Prostate gland (tissue), 2 donors: Measurements from ENCODE around the gene PPP2R5D. TPM values are rescaled to one million over a fixed set of nuclear protein-coding genes. Genes with fewer than 3 reads are reported as not detected.
A peak's percentile ranks its signal among the peaks of the same experiment; 100 is the strongest.

ENCODE experiments used
- DNase-seq: peaks from one replicate; pipeline ENCODE4 v3.0.0-alpha.2; 2019; ENCODE audit warnings: low spot score
- H3K27ac ChIP-seq, 2 donors: fragments of 200-600 bp; sonication (generic); 2 replicates each; pipeline ENCODE4 v1.5.1; 2017 to 2019
- H3K27me3 ChIP-seq: fragments of 200-600 bp; sonication (generic); replicated peaks from 2 replicates; pipeline ENCODE4 v1.5.1; 2019; ENCODE audit not compliant: insufficient read depth
- H3K36me3 ChIP-seq, 2 donors: fragments of 200-600 bp; sonication (generic); 1 replicate in 1 of 2; 2 replicates in 1 of 2; pipeline versions ENCODE4 v1.5.1 to v1.8.1; 2017 to 2019
- H3K4me1 ChIP-seq: fragments of 200-600 bp; sonication (generic); replicated peaks from 2 replicates; pipeline ENCODE4 v1.5.1; 2019
- H3K4me3 ChIP-seq, 2 donors: fragments of 200-600 bp; sonication (generic); 2 replicates each; pipeline ENCODE4 v1.5.1; 2017 to 2019
- H3K9me3 ChIP-seq: fragments of 200-600 bp; sonication (generic); 2 replicates; pipeline ENCODE4 v1.5.1; 2017
- CTCF ChIP-seq, 4 experiments: fragments of 200-600 bp in 2 of 4; fragments of 450-650 bp in 2 of 4; sonication (generic) in 2 of 4; IDR thresholded peaks; 1 replicate in 3 of 4; 2 replicates in 1 of 4; pipeline ENCODE4 v1.5.1; 2016 to 2019; ENCODE audit warnings: antibody characterized with exemption in 4 of 4, mild to moderate bottlenecking in 2 of 4, moderate library complexity in 2 of 4
- POLR2A ChIP-seq: fragments of 450-650 bp; IDR thresholded peaks from one replicate; pipeline ENCODE4 v1.6.1; 2016; ENCODE audit warnings: antibody characterized with exemption, mild to moderate bottlenecking
- POLR2AphosphoS5 ChIP-seq: sonication (generic); formaldehyde crosslinking; IDR thresholded peaks from one replicate; pipeline ENCODE4 v1.6.1; 2017; ENCODE audit warnings: antibody characterized with exemption
- whole genome bisulfite sequencing: methylation state at CpG from one replicate; pipeline ENCODE4 v1.1.5; 2018; 5-methylcytosine and 5-hydroxymethylcytosine counted together
- intact Hi-C: fragments of 100-400 bp; cut with DNase I; formaldehyde crosslinking; loops from one replicate; pipeline ENCODE4 v1.14.2; 2022
- total RNA-seq, 2 donors: library from RNA; depleted of rRNA; stranded (reverse); fragments of >200 nt; gene quantifications; one replicate each; pipeline ENCODE4 v1.1.0, GENCODE V29; 2016

PPP2R5D gene
- total RNA-seq, 2 donors from 2014 or later: 55.1 to 95.9 TPM

GRCh38 chr6:43013097-43013842 lies 28.9 kb downstream of the PPP2R5D start:
- TF ChIP-seq POLR2AphosphoS5: no peak
- TF ChIP-seq POLR2A: no peak
- no peak for TF ChIP-seq CTCF (IDR thresholded peaks at IDR 0.05)
- Histone ChIP-seq H3K36me3 (peaks cover 6 to 15% of the 10 kb centered on the region in 2 donors), H3K4me3 (peak overlapping the region; percentile 69 to 79), H3K27ac (peak overlapping the region; percentile 82 to 84), H3K4me1 (peaks cover 8% of the 10 kb centered on the region), H3K9me3 (no peaks in the 10 kb centered on the region), H3K27me3 (no peaks in the 10 kb centered on the region)
- intact Hi-C loops: loop anchor here (5.0 to 10.0 kb wide), 3 partner anchors 52 to 159 kb away; partner anchors contain the start of gene SRF
- no peak for DNase-seq
- 2% methylated on average over 25 of the region's 25 CpGs for WGBS

- intact Hi-C loops: loop anchor here (5.0 to 10.0 kb wide), 3 partner anchors 51 to 158 kb away; partner anchors contain the start of gene SRF
- H3K27ac ChIP-seq: peak within 1 kb of the TSS; percentile 82 to 84
- peak within 1 kb of the TSS; percentile 69 to 79 for H3K4me3 ChIP-seq
- no peaks in the 10 kb centered on the region for H3K9me3 ChIP-seq
- no peaks in the 10 kb centered on the region for H3K27me3 ChIP-seq
- 1% methylated on average over 51 of the region's 51 CpGs for WGBS
- peaks cover 8 to 19% of the 10 kb centered on the region in 2 donors for H3K36me3 ChIP-seq
- peaks cover 8% of the 10 kb centered on the region for H3K4me1 ChIP-seq
- TF ChIP-seq CTCF (IDR thresholded peaks at IDR 0.05) (no peak), POLR2AphosphoS5 (peak; percentile 100), POLR2A (peak; percentile 58)
- peak; percentile 99 for DNase-seq
Observed at GRCh38 chr6:43013843-43014433, 29.6 kb downstream of the PPP2R5D start, which contains the start of the genes KLHDC3 and MEA1. Gene KLHDC3, plus strand, starts transcription at chr6:43014249. Its CDS starts 2,944 bp downstream, at chr6:43017193. Gene MEA1, minus strand, starts transcription at chr6:43013946. Its CDS starts 133 bp downstream, at chr6:43013813.

DNA sequence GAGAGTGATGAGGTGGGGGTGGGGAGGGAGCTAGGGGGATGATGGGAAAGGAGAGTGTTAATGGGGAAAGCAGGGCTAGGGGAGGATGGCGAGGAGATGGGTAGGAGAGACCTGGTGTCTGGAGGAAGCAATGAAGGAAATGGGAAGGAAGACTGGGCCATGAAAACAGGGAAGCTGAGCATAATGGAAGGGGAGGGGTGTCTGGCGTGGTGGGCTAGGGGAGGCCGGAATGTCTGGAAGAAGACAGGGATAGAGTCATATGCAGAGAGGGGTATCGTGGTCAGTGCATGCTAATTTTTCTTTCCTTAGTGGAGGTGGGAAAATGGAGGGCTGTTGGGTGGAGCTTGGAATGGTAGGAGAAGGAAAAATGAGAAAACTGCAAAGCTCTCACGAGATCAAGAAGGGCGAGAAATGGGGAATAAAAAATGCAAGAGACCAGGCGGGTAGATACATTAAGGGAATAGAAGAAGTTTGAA lies 30.1 kb downstream of the PPP2R5D start:
- intact Hi-C loops: loop anchor here (5.0 to 10.0 kb wide), 3 partner anchors 50 to 158 kb away; partner anchors contain the start of gene SRF
- H3K9me3 ChIP-seq: no peaks in the 10 kb centered on the region
- H3K27ac ChIP-seq: peak overlapping the region; percentile 82 to 84
- H3K27me3 ChIP-seq: no peaks in the 10 kb centered on the region
- H3K4me1 ChIP-seq: peaks cover 8% of the 10 kb centered on the region
- 0% methylated on average over 7 of the region's 7 CpGs for WGBS
- peaks cover 8 to 15% of the 10 kb centered on the region in 2 donors for H3K36me3 ChIP-seq
- peak overlapping the region; percentile 69 to 79 for H3K4me3 ChIP-seq
- DNase-seq: no peak
- TF ChIP-seq CTCF (IDR thresholded peaks at IDR 0.05) (no peak), POLR2A (no peak), POLR2AphosphoS5 (no peak)

DNA sequence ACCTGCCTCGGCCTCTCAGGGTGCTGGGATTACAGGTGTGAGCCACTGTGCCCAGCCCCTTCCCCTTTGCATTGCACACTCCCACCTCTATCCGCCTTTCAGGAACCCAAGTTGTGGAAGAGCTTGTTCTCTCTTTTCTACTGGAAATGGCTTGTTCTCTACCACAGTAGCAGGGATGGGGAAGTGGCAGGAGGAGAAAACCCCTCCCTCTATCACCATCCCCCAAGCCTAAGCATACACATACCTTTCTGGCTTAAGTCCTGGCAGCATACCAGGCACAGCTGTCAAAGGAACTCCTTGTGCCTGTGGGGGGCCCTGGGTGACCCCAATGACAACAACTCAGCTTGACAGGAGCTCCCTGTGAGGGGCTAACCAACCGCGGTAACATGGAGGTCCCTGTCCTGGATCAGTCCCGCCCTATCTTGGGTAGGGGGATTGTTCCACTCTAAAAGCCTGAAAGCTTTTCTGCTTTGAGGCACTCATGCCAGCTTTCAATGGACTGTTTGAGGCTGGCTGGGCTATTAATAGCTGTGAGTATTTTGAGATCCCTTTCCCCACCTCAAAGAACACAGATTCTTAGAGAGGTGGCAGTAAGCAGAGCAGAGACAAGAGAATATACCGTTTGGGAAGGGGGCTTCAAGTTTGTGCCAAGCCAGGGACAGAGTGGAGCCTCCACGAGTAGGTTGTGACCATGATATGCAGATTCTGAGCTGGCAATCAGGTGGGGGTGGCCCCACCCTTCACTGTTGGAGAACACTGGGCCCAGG lies 32.0 kb downstream of the PPP2R5D start:
- DNase-seq: no peak
- no peak for TF ChIP-seq POLR2AphosphoS5
- TF ChIP-seq CTCF (IDR thresholded peaks at IDR 0.05): no peak
- TF ChIP-seq POLR2A: no peak
- H3K27me3 ChIP-seq: no peaks in the 10 kb centered on the region
- intact Hi-C loops: loop anchor here (10.0 kb wide), 1 partner anchor 48 kb away; no protein-coding TSS in a partner anchor
- no peaks in the 10 kb centered on the region for H3K9me3 ChIP-seq
- peaks cover 8% of the 10 kb centered on the region for H3K4me1 ChIP-seq
- no peak overlapping the region for H3K27ac ChIP-seq
- 71% methylated on average over 7 of the region's 7 CpGs for WGBS
- no peak overlapping the region for H3K4me3 ChIP-seq
- H3K36me3 ChIP-seq: peaks cover 3 to 15% of the 10 kb centered on the region in 2 donors
